ENCODE results near the gene EEF1A1. TPM values are rescaled to one million over a fixed set of nuclear protein-coding genes. Genes with fewer than 3 reads are reported as not detected.

Gene EEF1A1
- total and polyA plus RNA-seq, 2 of the 8 experiments (the other 6 are each of a cell fraction or from before 2014, with no cell fraction given): 13,823 to 13,927 TPM

DNA sequence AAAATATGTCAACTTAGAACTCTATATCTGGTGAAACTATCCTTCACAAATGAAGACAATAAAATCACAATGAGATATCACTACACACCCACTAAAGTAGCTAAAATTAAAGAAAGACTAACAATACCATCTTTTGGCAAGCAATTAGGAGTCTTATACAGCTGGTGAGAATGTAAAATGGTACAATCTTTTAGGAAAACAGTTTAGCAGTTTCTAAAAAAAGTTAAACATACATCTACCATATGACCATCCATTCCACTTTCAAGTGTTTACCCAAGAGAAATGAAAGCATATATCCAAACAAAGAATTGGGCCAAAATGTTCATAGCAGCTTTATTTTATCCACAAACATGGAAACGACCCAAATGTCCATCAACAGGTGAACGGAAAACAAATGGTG, 13.8 kb upstream of the EEF1A1 start:
- DNase-seq (ENCODE audit: low read depth in 1 of 2, low spot score in 2 of 2) (no peak), FAIRE-seq (no peak)
- Histone ChIP-seq H3K9me3 (ENCODE audit: insufficient read depth in 2 of 2, low read depth in 1 of 2, low read length in 1 of 2) (no peaks in the 10 kb centered on the region), H2BK120ac (replicated peaks; ENCODE audit: low read depth, low read length) (no peak overlapping the region), H2BK15ac (ENCODE audit: low read length) (no peak overlapping the region), H4K5ac (ENCODE audit: insufficient read length, low read depth, low read length) (no peak overlapping the region), H3K79me1 (ENCODE audit: low read depth, low read length) (no peaks in the 10 kb centered on the region), H4K20me1 (replicated peaks in 1 of 2; ENCODE audit: control insufficient read depth in 1 of 2, insufficient read depth in 2 of 2, low read length in 2 of 2) (no peaks in the 10 kb centered on the region), H4K91ac (replicated peaks; ENCODE audit: insufficient read length, low read length) (no peak overlapping the region), H2AK5ac (ENCODE audit: low read depth, low read length) (no peak overlapping the region), H3K27me3 (replicated peaks in 1 of 4; ENCODE audit: control insufficient read depth in 3 of 4, extremely low read depth in 1 of 4, insufficient read depth in 3 of 4, low read length in 3 of 4) (no peaks in the 10 kb centered on the region), H3K23me2 (ENCODE audit: low read depth, low read length) (no peaks in the 10 kb centered on the region), H4K8ac (ENCODE audit: extremely low read depth, insufficient read depth, low read length) (no peak overlapping the region), H3K79me2 (ENCODE audit: control insufficient read depth in 1 of 2, insufficient read depth in 2 of 2, low read length in 2 of 2) (no peaks in the 10 kb centered on the region), H3K18ac (ENCODE audit: extremely low read depth, low read length) (no peak overlapping the region), H3K56ac (replicated peaks; ENCODE audit: insufficient read length, low read depth, low read length) (no peak overlapping the region), H2BK20ac (ENCODE audit: low read length) (no peak overlapping the region), H3K23ac (ENCODE audit: insufficient read length) (no peak overlapping the region), H3K4ac (replicated peaks; ENCODE audit: insufficient read length, low read depth, low read length) (no peak overlapping the region), H3K4me2 (ENCODE audit: insufficient read depth in 1 of 2, low read depth in 2 of 2, low read length in 2 of 2) (no peak overlapping the region), H3K27ac (ENCODE audit: low read depth, low read length) (no peak overlapping the region), H3K14ac (ENCODE audit: insufficient read length) (no peak overlapping the region), H3K4me1 (replicated peaks in 1 of 4; ENCODE audit: control insufficient read depth in 3 of 4, insufficient read depth in 4 of 4, low read length in 3 of 4) (no peaks in the 10 kb centered on the region), H2BK12ac (ENCODE audit: low read depth, low read length) (no peak overlapping the region), H2AFZ (ENCODE audit: low read length) (no peak overlapping the region), H3K9ac (replicated peaks in 1 of 4; ENCODE audit: extremely low read depth in 1 of 4, low read depth in 3 of 4, low read length in 3 of 4) (no peak overlapping the region), H3K4me3 (ENCODE audit: extremely low read depth in 1 of 4, insufficient read depth in 2 of 4, low read depth in 3 of 4, low read length in 4 of 4) (no peak overlapping the region), H3K36me3 (ENCODE audit: control insufficient read depth in 2 of 4, insufficient read depth in 4 of 4, low read length in 3 of 4) (no peaks in the 10 kb centered on the region), H2BK5ac (ENCODE audit: low read depth, low read length) (no peak overlapping the region)
- 100% methylated on average over 2 of the region's 2 CpGs; no CpG with 5 or more reads in 1 of the 2 experiments for WGBS, 2 experiments (ENCODE audit: extremely low coverage in 1 of 2, insufficient coverage in 1 of 2, insufficient read length in 1 of 2, insufficient replicate concordance in 2 of 2, low coverage in 1 of 2, low lambda C conversion rate in 2 of 2, missing lambda C conversion rate in 1 of 2)
- ChIA-PET POLR2A (ENCODE audit: partially characterized antibody) (interaction anchor here (1.2 to 27.5 kb wide), 3 partner anchors 18 to 44 kb away, joined by 4 to 1482 read pairs (median 18); no protein-coding TSS in a partner anchor), CTCF (ENCODE audit: partially characterized antibody) (interaction anchor here (0.9 to 1.2 kb wide), 3 partner anchors 24 to 1677 kb away, joined by 3 to 4 read pairs (median 3); no protein-coding TSS in a partner anchor)
- TF ChIP-seq TCF12 (IDR thresholded peaks at IDR 0.05; ENCODE audit: low read depth, low read length) (no peak), SUZ12 (IDR thresholded peaks at IDR 0.05; ENCODE audit: low read length) (no peak), POLR2AphosphoS5 (IDR thresholded peaks at IDR 0.05; ENCODE audit: low read depth, low read length) (no peak), HDAC6 (IDR thresholded peaks at IDR 0.05; ENCODE audit: low read depth, low read length) (no peak), JUND (IDR thresholded peaks at IDR 0.05; ENCODE audit: low read length) (no peak), PHF8 (conservative IDR thresholded peaks at IDR 0.05; ENCODE audit: low read depth, low read length) (no peak), ZNF274 (IDR thresholded peaks at IDR 0.05; ENCODE audit: borderline replicate concordance, extremely low read depth, low read length) (no peak), CBX8 (IDR thresholded peaks at IDR 0.05; ENCODE audit: borderline replicate concordance, low read depth, low read length) (no peak), YY1 (IDR thresholded peaks at IDR 0.05; ENCODE audit: low read depth, low read length) (no peak), BRCA1 (IDR thresholded peaks at IDR 0.05; ENCODE audit: low read depth, low read length) (no peak), SP1 (IDR thresholded peaks at IDR 0.05; ENCODE audit: low read depth, low read length) (no peak), CREB1 (IDR thresholded peaks at IDR 0.05) (no peak), KDM4A (IDR thresholded peaks at IDR 0.05; ENCODE audit: low read depth, low read length, severe bottlenecking) (no peak), KDM5A (IDR thresholded peaks at IDR 0.05; ENCODE audit: low read length) (no peak), MAX (IDR thresholded peaks at IDR 0.05) (no peak), EP300 (IDR thresholded peaks at IDR 0.05; ENCODE audit: borderline replicate concordance in 1 of 2, low read depth in 2 of 2, low read length in 2 of 2) (no peak)
